T-helper 22 cell (primary cell): Measurements from ENCODE around the gene CHKB.
A peak's percentile ranks its signal among the peaks of the same experiment; 100 is the strongest.

Experiments used
- DNase-seq: peaks from one replicate; pipeline ENCODE4 v3.0.0-alpha.2; 2020; ENCODE audit warnings: low read depth

CHKB gene

GRCh38 chr22:50572965-50573364 lies 9.7 kb downstream of the CHKB start:
- no peak for DNase-seq

GRCh38 chr22:50571264-50572175 lies 11.1 kb downstream of the CHKB start:
- DNase-seq: no peak

GRCh38 chr22:50570861-50571260 lies 11.8 kb downstream of the CHKB start:
- DNase-seq: no peak

- DNase-seq: no peak
These were observed 12.6 kb downstream of the CHKB start for GRCh38 chr22:50569896-50570535.

- no peak for DNase-seq
These were observed 13.6 kb downstream of the CHKB start for GRCh38 chr22:50569041-50569459.

GRCh38 chr22:50568626-50569025 lies 14.0 kb downstream of the CHKB start:
- no peak for DNase-seq

- no peak for DNase-seq
These were observed 14.9 kb downstream of the CHKB start for GRCh38 chr22:50567721-50568252.

GRCh38 chr22:50564289-50564688 lies 18.4 kb downstream of the CHKB start:
- DNase-seq: no peak

GRCh38 chr22:50563413-50564160 lies 19.1 kb downstream of the CHKB start:
- no peak for DNase-seq

GRCh38 chr22:50562523-50563412 lies 19.9 kb downstream of the CHKB start, which contains the start of gene SYCE3:
SYCE3 (minus strand) TSS chr22:50562919; CDS start chr22:50556405, 6,514 bp downstream.
- peak; percentile 91 for DNase-seq

GRCh38 chr22:50561401-50562358 lies 21.0 kb downstream of the CHKB start:
- no peak for DNase-seq

- DNase-seq: no peak
These were observed 22.6 kb downstream of the CHKB start for GRCh38 chr22:50560034-50560433.

- DNase-seq: no peak
These were observed 25.9 kb downstream of the CHKB start for GRCh38 chr22:50556703-50557102.

GRCh38 chr22:50553310-50553709 lies 29.3 kb downstream of the CHKB start:
- no peak for DNase-seq

GRCh38 chr22:50551160-50551752 lies 31.4 kb downstream of the CHKB start:
- DNase-seq: no peak

- DNase-seq: no peak
These were observed 32.3 kb downstream of the CHKB start for GRCh38 chr22:50550395-50550794.

GRCh38 chr22:50548921-50549790 lies 33.5 kb downstream of the CHKB start:
- DNase-seq: no peak

GRCh38 chr22:50548040-50548920 lies 34.4 kb downstream of the CHKB start:
- DNase-seq: peak; percentile 48
